Nephron progenitor cell (in vitro differentiated cells): ENCODE measurements around the gene PTPRU.
"Not testable (repeated sequence)": the region's sequence is repeated elsewhere in the genome, so short reads cannot be mapped to it uniquely, and the experiment has no call there.

Source experiments
- DNase-seq: peaks from one replicate; pipeline ENCODE4 v3.0.0; 2021
- H3K27ac Mint-ChIP-seq: 2 replicates; pipeline ENCODE4 v1.8.0; 2021; ENCODE audit warnings: mild to moderate bottlenecking, moderate library complexity, mixed read lengths
- H3K27me3 Mint-ChIP-seq: 2 replicates; pipeline ENCODE4 v1.8.0; 2021; ENCODE audit warnings: mild to moderate bottlenecking, low read depth, mixed read lengths; ENCODE audit not compliant: poor library complexity
- H3K36me3 Mint-ChIP-seq: 2 replicates; pipeline ENCODE4 v1.8.0; 2021; ENCODE audit warnings: low read depth, mixed read lengths
- H3K4me1 Mint-ChIP-seq: 2 replicates; pipeline ENCODE4 v1.8.0; 2021; ENCODE audit warnings: mixed read lengths
- H3K4me3 Mint-ChIP-seq: 2 replicates; pipeline ENCODE4 v1.8.0; 2021; ENCODE audit warnings: mild to moderate bottlenecking, moderate library complexity, mixed read lengths
- H3K9me3 Mint-ChIP-seq: 2 replicates; pipeline ENCODE4 v1.8.0; 2021; ENCODE audit warnings: mild to moderate bottlenecking, moderate library complexity, mixed read lengths
- CTCF ChIP-seq: fragments of 200-600 bp; sonication (generic); IDR thresholded peaks from 2 replicates; pipeline ENCODE4 v1.5.0; 2021; ENCODE audit warnings: antibody characterized with exemption

Gene PTPRU

DNA sequence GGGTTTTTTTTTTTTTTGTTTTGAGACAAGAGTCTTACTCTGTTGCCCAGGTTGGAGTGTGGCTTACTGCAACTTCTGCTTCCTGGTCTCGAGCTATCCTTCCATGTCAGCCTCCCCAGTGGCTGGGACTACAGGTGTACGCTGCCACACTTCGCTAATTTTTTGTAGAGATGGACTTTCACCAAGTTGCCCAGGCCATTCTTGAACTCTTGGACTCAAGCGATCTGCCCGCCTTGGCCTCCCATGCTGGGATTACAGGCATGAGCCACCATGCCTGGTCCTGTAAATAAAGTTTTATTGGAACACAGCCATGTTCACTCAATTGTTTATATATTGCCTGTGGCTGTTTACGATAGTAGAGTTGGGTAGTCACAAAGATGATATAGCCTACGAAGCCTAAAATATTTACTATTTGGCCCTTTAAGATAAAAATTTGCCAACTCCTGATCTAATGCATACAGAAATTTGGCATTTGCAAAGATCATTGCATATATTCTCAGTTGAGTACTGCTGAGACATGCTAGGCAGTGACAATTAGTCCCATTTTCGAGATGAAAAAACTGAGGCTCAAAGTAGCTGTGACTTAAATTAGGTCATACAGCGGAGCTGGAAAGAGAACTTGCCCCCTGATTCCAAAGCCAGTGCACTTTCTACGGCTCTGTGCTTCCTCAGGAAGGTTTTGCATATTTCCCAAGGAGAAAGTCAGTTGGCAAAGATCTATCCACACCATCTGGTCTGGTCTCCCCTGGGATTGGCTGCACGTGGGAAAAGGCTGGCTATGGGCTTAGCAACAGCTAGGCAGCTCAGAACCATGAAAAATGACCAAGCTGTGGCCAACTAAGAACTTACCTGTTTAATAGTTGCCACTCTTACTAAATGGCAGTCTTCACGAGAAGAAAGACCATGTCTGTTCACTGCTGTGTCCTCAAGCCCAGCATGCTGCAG, 25.0 kb upstream of the PTPRU start:
- no peak for DNase-seq
- no peak for TF ChIP-seq CTCF
- H3K4me1 Mint-ChIP-seq: no peaks in the 10 kb centered on the region
- no peaks in the 10 kb centered on the region for H3K27me3 Mint-ChIP-seq
- no peaks in the 10 kb centered on the region for H3K9me3 Mint-ChIP-seq
- H3K36me3 Mint-ChIP-seq: peaks cover 48% of the 10 kb centered on the region
- no peak overlapping the region for H3K27ac Mint-ChIP-seq
- H3K4me3 Mint-ChIP-seq: no peak overlapping the region

DNA sequence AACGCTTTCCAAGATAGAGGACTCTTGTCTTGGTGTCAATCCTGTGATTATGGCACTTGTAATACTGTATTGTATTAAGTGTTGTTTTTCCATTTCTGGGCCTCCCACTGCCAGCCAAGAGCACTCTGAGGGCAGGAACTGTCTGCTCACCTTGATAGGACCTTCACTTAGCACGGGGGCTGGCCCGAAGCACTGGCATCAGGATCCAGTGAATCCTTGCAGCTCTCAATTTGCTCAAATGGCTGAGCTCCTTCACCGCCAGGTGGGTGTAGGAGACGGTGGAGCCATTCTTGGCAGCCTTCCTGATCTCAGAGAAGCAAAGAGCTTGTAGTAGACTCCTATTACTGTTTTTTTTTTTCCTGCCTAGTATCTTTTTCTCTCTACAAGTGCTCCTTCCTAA, 23.3 kb upstream of the PTPRU start:
- H3K36me3 Mint-ChIP-seq: peaks cover 49% of the 10 kb centered on the region
- H3K4me3 Mint-ChIP-seq: no peak overlapping the region
- no peak for DNase-seq
- TF ChIP-seq CTCF: no peak
- peak overlapping the region; percentile 15 for H3K27ac Mint-ChIP-seq
- H3K27me3 Mint-ChIP-seq: no peaks in the 10 kb centered on the region
- H3K9me3 Mint-ChIP-seq: no peaks in the 10 kb centered on the region
- peaks cover 6% of the 10 kb centered on the region for H3K4me1 Mint-ChIP-seq

DNA sequence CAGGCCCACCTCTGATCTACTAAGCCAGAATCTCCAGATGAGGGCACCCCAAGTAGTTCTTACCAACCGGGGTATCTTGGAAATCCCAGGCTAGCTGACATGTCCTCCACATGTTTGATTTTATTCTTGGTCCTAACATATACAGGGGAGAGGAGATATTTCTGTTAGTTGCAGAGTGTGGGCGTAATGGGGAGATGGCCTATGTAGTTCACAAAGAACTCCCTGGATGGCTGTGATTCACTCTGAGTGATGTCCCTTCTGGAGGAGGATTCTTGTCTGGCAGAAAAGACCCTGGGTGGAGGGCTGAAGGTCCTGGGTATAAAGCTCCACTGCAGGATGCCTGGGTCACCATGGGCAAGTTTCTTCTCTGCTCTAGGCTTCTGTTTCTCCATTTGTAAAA, 18.7 kb upstream of the PTPRU start:
- Mint-ChIP-seq H3K36me3 (peaks cover 34% of the 10 kb centered on the region), H3K4me1 (peaks cover 8% of the 10 kb centered on the region), H3K27me3 (no peaks in the 10 kb centered on the region), H3K9me3 (no peaks in the 10 kb centered on the region), H3K4me3 (no peak overlapping the region), H3K27ac (no peak overlapping the region)
- no peak for TF ChIP-seq CTCF
- no peak for DNase-seq

GRCh38 chr1:29218223-29218622, 18.1 kb upstream of the PTPRU start:
- Mint-ChIP-seq H3K4me1 (peaks cover 14% of the 10 kb centered on the region), H3K27me3 (peaks cover 2% of the 10 kb centered on the region), H3K4me3 (no peak overlapping the region), H3K9me3 (no peaks in the 10 kb centered on the region), H3K36me3 (peaks cover 28% of the 10 kb centered on the region), H3K27ac (no peak overlapping the region)
- no peak for TF ChIP-seq CTCF
- DNase-seq: no peak

DNA sequence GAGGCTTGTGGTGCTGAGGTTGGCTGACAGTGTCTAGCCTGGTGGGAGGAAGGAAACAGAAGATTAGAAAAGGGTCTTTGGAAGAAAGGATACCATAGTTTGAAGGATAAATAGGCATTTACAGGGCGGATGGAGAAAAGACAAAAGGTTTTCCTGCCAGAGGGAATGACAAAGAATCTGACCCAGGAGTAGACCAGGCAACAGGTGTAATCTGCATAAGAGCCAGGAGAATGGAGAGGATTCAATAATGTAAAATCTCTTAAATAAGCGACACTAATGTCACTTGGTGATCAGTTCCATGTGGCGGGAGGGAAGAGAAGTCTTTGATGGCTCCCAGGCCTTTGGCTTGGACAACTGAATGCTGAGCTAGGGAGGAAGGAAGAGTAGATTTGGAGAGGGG, 15.0 kb upstream of the PTPRU start:
- Mint-ChIP-seq H3K4me3 (no peak overlapping the region), H3K27ac (no peak overlapping the region), H3K4me1 (peaks cover 15% of the 10 kb centered on the region), H3K27me3 (peaks cover 2% of the 10 kb centered on the region), H3K36me3 (peaks cover 8% of the 10 kb centered on the region), H3K9me3 (no peaks in the 10 kb centered on the region)
- no peak for TF ChIP-seq CTCF
- no peak for DNase-seq

- not testable (repeated sequence) for H3K27ac Mint-ChIP-seq, H3K27me3 Mint-ChIP-seq, H3K9me3 Mint-ChIP-seq, H3K4me3 Mint-ChIP-seq, DNase-seq, H3K36me3 Mint-ChIP-seq
- H3K4me1 Mint-ChIP-seq: peaks cover 15% of the 10 kb centered on the region
Observed at GRCh38 chr1:29222260-29222659, 14.1 kb upstream of the PTPRU start.
